CD4-positive, alpha-beta T cell treated with Interferon alpha-2 for 1 hour (primary cell): ENCODE data around the gene GCM1.

ENCODE experiments used
- DNase-seq, 2 donors: peaks; one replicate each; pipeline ENCODE4 v3.0.0-alpha.2; 2020 to 2022

The GCM1 gene

GRCh38 chr6:53151676-53152075, 3.0 kb upstream of the GCM1 start:
- DNase-seq = no peak

DNA sequence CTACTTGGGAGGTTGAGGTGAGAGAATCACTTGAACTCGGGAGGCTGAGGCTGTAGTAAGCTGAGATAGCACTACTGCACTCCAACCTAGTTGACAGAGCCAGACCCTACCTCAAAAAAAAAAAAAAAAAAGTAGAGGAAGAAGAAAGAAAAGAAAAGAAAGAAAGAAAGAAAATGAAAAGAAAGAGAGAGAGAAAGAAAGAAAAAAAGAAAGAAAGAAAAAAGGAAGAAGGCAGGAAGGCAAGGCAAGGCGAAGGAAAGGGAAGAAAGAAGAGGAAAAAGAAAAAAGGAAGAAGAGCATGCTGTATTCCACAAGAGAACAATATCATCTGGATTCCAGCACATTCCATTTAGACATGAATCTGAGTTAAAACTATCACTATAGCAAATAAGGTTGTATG, 3.8 kb downstream of the GCM1 start:
- DNase-seq = no peak

- no peak for DNase-seq
Observed at GRCh38 chr6:53143710-53144109, 4.9 kb downstream of the GCM1 start.

- no peak for DNase-seq
Observed at GRCh38 chr6:53142810-53143209, 5.8 kb downstream of the GCM1 start.

- no peak for DNase-seq
Observed at GRCh38 chr6:53139841-53140413, 8.7 kb downstream of the GCM1 start.

DNA sequence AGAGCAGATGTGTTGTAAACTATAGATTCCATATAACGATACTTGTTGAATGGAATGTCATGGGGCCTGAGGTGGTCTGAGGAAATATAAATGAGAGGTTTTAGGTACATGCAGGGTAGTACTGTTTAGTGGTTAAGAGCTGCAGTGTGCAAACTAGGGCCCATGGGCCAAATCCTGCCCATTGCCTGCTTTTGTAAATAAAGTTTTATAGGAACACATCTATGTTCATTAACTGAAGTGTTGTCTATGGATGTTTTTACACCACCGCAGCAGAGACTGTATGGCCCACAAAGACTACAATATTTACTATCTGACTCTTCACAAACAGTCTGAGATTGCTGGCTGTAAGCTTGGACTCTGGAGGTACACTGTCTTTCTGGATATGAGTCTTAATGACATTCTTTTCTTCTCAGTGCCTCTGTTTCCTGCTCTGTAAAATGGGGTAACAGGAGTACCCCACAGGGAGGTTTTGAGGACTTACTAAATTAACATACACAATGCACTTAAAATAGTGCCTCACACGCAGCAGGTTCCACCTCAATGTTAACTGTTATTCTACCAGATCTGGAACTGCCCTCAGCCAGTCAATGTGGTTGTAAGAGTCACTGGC, 12.5 kb downstream of the GCM1 start:
- no peak for DNase-seq

DNA sequence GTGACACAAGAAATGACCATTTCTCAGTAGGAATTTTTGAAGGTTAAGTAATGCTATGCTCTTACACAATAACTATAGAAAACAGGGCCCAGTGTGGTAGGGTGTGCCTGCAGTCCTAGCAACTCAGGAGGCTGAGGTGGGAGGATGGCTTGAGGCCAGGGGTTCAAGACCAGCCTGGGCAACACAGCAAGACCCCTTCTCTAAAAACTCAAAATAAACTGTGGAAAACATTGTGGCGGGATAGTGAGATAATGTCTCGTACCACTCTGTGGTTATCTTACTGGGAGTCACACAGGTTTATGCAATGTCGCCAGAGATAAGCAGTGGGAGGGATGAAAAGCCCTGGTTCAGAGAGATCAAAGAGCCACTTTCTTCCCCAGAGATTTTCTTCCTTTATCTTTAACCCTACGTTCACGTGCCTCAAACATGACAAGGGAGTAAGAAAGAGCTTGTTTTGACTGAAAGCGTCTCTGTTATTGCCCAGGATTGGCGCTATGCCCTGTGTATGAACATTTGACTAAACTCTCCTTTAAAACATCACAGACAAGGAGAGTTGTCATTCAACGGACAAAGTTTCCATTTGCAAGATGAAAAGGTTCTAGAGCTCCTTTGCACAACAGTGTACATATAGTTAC, 13.9 kb downstream of the GCM1 start:
- DNase-seq = no peak

DNA sequence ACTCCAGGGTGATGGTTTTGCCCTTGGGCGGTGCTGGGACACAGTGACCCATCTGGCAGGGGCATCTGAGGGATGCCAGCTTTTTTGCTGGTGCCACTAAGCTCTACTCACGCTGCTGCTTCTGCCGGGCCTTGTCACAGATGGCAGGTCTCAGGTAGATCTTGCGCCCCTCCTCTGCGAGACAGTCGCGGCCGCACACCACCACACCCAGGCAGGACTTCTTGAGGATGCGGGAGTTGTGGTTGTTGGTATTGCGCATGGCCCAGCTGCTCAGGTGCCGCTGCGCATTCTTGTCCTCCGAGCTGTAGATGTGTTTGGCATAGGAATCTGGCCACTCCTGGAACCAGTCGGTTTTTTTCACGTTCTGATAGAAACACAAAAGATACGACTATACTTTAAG, 14.7 kb downstream of the GCM1 start:
- DNase-seq = no peak

- DNase-seq = no peak
Observed at GRCh38 chr6:53130569-53131290, 17.9 kb downstream of the GCM1 start.

DNA sequence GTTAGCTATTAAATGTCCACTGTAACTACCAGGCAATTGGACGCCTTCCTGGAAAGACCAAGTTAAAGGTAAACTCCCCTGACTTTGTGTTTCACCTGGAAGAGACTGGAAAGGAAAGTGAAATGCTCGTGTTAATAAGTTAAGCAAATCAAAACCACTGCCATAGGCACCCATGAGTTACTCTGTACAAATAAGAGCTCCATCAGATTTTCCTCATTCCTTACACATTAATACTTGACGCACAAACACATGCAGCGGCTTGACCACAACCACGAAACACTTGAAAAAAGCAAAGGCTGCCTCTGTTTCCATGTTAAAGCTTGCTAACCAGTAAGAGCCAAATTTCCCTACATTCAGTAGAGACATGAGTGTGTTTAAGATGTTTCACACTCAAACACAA, 19.8 kb downstream of the GCM1 start:
- DNase-seq = no peak

GRCh38 chr6:53125276-53125675, 23.4 kb downstream of the GCM1 start:
- no peak for DNase-seq

GRCh38 chr6:53124131-53124800, 24.4 kb downstream of the GCM1 start:
- no peak for DNase-seq

DNA sequence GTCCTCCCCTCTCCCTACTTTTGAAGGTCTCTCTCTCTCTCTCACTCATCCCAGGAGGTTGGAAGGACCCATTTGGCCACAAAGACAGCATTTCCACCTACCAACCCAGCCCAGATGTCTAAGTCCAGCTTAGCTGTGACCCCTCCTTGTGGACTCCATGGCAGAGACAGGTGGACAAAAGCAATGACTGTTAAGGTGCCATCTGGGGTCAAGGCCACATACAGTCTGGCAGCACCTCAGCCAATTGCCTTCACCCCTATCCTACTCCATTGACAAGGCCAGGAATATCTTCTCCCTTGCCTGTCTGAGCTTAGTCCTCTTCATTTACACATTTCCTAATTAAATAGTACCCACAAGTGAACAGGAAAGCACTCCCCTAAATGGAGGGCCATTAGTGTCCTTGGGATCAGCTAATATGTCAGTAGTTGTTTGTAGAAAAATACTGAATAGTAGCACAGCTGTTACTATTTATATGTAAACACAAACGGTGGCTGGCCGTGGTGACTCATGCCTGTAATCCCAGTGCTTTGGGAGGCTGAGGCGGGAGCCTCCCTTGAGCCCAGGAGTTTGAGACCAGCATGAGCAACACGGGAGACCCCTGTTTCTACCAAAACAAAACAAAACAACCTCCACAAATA, 28.8 kb downstream of the GCM1 start:
- DNase-seq = no peak

- DNase-seq = no peak
Observed at GRCh38 chr6:53119349-53119748, 29.3 kb downstream of the GCM1 start.

GRCh38 chr6:53115741-53116140, 32.9 kb downstream of the GCM1 start:
- DNase-seq = no peak

GRCh38 chr6:53115113-53115512, 33.5 kb downstream of the GCM1 start:
- no peak for DNase-seq

- DNase-seq = no peak
Observed at GRCh38 chr6:53113742-53114141, 34.9 kb downstream of the GCM1 start.

DNA sequence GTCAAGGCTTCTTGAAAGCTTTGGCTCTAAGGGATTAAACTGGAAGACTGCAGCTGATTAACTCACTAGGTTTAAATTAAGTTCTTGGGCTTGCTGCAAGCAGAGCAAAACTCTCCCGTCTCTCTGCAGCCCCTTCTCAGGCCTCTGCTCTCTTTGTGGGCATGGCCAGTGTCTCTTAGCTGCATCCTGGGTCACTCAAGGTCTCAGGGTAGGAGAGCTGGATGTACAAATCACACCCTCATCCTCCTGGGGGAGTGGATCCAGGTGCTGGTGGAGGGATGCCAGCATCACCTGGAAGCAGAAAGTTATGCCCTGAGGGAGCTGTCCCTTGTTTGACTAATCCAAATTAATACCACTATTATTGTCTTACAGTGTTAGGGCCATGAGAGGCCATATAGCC, 35.8 kb downstream of the GCM1 start:
- DNase-seq = no peak

DNA sequence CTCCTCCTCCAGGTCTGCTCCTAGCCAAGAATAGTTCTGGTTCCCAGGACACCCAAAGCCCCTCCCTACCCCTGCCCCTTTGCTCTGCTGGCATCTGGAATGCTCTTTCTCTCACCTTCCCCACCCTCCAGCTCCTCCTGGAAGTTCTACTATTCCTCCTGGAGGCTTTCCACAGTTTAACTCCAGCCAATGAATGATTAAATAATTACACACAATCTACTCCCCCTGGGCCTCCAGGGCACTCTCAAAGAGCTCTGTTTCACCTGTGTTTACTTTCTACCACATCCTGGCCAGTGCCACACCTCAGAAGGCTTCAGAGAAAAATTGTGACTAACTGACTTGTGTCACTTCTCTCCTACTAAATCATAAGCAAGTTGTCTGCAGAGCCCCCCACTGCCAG, 36.2 kb downstream of the GCM1 start:
- no peak for DNase-seq

DNA sequence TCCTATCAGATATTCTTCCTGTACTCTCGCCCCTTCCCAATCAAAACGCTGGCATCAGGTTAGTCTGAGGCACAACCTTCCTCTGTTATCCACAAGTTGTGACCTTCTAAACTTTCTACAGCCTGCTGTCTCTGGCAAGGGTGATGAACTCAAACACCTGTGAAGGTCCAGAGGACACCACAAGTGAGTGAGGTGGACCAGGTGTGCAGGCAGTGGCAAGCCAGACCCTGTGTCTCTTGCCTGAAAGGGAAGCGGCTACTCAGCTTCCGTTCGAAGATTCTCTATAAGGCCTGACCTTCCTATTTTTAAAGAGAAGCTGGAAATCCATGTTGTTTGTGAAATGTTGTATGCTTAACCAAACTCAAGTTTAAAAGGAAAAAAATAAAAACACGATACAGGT, 36.8 kb downstream of the GCM1 start:
- no peak for DNase-seq

GRCh38 chr6:53109612-53110011, 39.0 kb downstream of the GCM1 start:
- DNase-seq = no peak

- DNase-seq = no peak
Observed at GRCh38 chr6:53107091-53107490, 41.5 kb downstream of the GCM1 start.

GRCh38 chr6:53104916-53105315, 43.7 kb downstream of the GCM1 start:
- no peak for DNase-seq
